Measurements from ENCODE around the gene SENP7.
A peak's percentile ranks its signal among the peaks of the same experiment; 100 is the strongest.
"Not testable (repeated sequence)": the region's sequence is repeated elsewhere in the genome, so short reads cannot be mapped to it uniquely, and the experiment has no call there.

The SENP7 gene

DNA sequence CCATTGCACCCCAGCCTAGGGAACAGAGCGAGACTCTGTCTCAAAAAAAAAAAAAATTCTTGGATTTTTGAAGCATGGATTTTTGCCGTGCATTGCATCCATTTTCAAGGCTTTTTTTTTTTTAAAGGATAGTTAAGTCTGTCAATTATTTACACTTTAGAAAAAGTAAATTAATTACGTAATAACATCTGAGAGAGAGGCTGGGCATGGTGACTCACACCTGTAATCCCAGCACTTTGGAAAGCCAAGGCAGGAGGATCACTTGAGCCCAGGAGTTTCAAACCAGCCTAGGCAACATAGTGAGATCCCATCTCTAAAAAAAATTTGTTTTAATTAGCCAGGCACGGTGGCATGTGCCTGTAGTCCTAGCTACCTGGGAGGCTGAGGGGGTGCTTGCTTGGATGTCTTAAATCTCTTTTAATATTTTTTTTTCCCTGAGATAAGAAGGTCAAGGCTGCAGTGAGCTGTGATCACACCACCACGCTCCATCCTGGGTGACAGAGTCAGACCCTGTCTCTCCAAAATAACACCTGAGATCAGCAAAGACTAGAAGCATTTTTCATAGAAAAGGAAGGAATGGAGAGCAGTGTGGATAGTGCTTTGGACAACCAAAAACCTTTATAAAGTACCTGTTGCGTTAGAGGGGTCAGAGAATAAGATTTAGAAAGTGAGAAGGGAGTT lies 6.8 kb upstream of the SENP7 start:
- no peak for DNase-seq

DNA sequence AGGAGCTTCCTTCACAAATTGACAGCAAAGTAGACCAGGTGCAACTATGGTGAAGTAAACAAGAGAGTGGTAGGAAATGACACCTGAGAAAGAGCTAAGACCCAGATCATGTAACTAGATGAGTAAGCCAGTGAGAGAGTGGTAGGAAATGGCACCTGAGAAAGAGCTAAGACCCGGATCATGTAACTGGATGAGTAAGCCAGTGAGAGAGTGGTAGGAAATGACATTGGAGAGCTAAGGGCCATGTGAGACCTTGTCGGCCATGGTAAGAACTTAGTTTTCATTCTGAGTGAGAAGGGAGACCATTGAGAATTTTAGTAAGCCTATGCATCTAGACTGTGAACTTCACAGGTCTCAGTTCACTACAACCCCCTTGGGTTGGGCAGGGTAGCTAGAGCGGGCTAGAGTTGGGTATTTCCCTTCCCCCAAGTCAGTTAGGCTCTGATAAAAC lies 5.4 kb upstream of the SENP7 start:
- peak in 4 of 5 donors; percentile 25 to 95 (median 34) for DNase-seq

DNA sequence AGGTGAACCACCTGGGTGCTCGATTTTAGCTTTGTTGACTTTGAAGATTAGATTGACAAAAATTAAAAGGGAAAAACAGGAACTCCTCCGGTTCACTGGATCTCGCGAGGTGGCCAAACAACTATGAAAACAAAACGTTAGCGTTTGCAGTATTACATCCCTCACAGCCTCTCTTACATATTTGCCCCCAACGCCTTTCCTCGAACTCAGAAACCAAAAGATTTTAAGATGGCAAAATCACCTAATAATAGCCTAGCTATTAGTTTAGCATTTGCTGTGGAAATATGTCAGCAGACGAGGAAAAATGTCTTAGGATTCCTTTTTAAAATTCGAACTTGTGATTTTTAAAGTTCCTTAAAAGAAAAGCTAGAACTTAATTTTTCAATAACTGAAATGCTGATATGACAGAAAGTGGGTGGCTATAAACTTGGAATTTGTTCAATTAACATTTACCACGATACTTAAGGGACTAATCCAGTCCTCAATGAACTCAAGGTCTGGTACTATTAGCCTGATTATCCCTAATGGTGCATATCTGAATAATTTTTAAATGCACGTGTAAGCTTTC lies 491 bp upstream of the SENP7 start:
- no peak for DNase-seq

DNA sequence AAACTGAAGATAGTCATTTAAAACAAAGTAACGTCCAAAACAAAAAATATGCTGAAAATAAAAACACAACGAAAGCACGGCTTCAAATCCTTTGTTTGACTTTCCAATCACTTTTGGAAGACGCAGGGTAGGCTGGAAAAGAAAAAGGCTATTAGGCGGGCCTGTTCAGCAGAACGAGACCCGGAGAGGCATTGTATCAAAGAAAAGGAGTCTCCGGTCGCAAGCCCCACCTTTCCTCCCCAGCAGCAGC lies 691 bp downstream of the SENP7 start:
- DNase-seq = peak in 1 of 5 donors; percentile 26

DNA sequence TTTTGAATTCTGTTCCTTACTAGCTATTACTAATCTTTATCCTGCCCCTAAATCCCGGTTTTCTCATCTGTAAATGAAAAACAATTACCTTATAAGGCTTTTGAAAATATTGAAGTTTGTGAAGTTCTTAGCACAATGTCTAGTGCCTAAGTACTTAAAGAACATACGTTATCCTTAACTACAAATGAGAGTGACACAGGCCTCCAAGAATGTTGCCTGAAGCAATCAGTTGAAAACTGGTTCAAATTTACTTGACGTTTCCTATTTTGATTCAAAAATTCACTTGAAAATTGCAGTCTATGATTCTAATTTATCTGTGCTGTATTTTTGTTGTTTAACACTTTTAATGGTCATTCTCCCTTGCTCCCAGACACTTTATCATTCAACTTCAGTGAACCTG lies 3.2 kb downstream of the SENP7 start:
- DNase-seq = no peak

DNA sequence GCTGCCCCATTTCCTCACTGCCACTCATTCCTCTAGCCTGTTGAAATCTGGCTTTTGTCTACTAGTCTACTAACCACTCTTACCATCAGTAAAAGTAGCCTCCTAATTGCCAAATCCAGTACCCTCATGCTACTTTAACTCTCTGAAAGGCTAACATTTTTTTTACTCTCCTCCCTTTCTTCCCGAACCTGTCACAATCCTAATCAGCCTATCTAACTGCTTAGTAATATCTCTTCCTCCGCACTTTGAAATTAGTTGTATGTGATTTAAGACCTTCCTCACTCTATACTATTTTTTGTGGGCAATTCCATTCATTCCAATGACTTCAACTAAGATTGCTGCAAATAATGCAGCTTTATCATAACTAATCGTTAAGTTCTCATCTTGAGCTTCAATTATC lies 3.7 kb downstream of the SENP7 start:
- DNase-seq = no peak

DNA sequence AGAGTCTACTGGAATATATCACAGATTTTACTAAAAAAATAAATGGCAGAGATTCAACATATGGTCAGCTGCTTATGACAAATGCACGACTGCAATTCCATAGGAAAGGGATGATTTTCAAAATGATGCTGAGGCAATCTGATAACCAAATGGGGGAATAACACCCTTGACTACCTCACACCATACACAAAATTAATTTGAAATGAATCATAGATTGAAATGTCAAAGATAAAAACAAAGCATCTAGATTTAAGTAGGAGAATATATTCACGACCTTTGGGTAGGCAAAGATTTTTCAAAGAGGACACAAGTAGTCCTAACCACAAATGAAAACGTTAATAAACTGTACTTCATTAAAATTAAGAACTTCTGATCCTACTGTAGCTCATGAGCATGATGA lies 11.2 kb downstream of the SENP7 start:
- no peak for DNase-seq

DNA sequence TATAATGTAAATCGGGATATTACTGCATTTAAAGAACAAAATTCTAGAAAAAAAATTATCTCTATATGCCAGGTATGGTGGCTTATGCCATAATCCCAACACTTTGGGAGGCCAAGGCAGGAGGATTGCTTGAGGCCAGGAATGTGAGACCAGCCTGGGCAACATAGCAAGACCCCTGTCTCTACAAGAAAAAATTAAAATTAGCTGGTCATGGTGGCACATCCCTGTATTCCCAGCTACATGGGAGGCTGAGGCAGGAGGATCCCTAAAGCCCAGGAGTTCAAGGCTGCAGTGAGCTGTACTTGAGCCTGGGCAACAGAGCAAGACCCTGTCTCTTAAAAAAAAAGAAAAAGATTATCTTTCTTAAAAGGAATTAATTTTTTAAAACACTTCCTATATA lies 12.8 kb downstream of the SENP7 start:
- DNase-seq = no peak

DNA sequence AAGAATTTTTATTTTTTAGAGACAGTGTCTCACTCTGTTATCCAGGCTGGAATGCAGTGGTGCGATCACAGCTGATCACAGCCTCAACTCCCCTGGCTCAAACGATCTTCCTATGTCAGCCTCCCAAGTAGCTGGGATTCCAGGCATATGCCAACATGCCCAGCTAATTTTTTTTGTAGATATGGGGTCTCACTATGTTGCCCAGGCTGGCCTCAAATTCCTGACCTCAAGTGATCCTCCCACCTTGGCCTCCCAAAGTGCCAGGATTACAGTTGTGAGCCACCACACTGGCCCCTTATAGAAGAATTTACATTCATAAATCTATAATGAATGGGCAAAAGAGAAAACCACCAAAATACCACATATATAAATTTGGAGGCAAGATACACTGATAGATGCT lies 15.2 kb downstream of the SENP7 start:
- DNase-seq = no peak

DNA sequence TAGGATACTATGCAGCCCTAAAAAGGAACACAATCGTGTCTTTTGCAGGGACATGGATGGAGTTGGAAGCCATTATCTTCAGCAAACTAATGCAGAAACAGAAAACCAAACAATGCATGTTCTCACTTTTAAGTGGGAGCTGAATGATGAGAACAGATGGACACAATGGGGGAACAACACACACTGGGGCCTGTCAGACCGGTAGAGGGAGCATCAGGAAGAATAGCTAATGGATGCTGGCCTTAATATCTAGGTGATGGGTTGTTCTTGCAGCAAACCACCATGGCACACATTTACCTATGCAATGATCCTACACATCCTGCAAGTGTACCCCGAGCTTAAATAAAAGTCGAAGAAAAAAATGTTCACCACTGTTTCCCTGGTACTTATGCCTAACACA lies 17.5 kb downstream of the SENP7 start:
- no peak for DNase-seq

DNA sequence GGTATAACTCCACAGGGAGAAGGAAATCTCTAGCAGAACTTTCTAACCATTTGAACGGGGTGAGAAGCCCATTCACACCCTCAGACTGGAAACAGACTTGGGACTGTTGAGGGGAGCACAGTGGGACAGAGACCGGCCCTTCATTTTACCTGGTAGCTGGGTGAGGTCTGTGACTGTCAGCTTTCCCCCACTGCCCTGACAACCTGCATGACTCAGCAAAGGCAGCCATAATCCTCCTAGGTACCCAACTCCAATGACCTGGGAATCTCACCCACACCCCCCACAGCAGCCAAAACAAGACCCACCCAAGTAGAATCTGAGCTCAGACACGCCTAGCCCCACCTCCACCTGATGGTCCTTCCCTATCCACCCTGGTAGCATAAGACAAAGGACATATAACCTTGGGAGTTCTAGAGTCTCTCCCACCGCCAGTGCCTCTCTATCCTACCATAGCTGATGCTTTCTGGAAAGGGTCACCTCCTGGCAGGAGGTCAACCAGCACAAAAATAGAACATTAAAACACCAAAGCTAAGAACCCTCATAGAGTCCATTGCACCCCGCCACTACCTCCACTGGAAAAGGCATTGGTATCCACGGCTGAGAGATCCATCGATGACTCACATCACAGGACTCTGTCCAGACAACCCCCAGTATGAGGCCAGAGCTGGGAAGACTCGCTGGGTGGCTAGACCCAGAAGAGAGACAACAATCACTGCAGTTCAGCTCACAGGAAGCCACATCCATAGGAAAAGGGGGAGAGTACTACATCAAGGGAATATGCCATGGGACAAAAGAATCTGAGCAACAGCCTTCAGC lies 28.0 kb downstream of the SENP7 start:
- DNase-seq = no peak

DNA sequence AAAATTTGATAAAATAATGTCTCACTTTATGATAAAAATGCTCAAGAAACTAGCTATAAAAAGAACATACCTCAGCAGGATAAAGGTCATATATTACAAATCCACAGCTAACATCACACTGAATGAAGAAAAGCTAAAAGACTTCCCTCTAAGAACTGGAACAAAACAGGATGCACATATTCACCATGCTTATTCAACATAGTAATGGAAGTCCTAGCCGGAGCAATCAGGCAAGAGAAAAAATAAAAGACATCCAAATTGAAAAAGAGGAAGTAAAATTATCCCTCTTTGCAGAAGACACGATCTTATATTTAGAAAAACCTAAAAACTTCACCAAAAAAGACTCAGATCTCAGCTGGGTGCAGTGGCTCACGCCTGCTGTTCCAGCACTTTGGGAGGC lies 34.0 kb downstream of the SENP7 start:
- DNase-seq = no peak

DNA sequence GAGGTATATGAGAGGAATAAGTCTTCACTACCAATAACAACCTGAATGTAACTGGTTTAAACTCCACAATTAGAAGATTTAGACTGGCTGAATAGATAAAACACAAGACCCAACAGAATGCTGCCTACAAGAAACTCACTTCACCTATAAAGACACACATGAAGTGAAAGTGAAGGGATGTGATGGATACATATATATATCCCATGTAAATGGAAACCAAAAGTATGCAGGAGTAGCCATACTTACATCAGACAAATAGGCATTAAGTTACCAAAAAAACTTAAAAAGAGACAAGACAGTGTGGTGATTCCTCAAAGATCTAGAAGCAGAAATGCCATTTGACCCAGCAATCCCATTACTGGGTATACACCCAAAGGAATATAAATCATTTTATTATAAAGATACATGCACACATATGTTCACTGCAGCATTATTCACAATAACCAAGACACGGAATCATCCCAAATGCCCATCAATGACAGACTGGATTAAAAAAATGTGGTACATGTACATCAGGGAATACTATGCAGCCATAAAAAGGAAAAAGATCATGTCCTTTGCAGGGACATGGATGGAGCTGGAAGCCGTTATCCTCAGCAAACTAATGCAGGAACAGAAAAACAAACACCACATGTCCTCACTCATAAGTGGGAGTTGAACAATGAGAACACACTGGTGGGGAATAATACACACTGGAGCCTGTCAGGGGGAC lies 38.0 kb downstream of the SENP7 start:
- DNase-seq = not testable (repeated sequence)

DNA sequence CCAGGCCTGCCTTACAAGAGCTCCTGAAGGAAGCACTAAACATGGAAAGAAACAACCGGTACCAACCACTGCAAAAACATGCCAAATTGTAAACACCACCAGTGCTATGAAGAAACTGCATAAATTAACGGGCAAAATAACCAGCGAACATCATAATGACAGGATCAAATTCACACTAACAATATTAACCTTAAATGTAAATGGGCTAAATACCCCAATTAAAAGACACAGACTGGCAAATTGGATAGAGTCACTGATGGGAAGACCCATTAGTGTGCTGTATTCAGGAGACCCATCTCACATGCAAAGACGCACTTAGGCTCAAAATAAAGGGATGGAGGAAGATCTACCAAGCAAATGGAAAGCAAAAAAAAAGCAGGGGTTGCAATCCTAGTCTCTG lies 44.3 kb downstream of the SENP7 start:
- DNase-seq = not testable (repeated sequence)

DNA sequence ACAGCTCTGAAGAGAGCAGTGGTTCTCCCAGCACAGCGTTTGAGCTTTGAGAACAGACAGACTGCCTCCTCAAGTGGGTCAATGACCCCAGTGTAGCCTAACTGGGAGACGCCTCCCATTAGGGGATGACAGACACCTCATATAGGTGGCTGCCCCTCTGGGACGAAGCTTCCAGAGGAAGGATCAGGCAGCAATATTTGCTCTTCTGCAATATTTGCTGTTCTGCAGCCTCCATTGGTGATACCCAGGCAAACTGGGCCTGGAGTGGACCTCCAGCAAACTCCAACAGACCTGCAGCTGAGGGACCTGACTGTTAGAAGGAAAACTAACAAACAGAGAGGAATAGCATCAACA lies 45.7 kb downstream of the SENP7 start:
- not testable (repeated sequence) for DNase-seq

DNA sequence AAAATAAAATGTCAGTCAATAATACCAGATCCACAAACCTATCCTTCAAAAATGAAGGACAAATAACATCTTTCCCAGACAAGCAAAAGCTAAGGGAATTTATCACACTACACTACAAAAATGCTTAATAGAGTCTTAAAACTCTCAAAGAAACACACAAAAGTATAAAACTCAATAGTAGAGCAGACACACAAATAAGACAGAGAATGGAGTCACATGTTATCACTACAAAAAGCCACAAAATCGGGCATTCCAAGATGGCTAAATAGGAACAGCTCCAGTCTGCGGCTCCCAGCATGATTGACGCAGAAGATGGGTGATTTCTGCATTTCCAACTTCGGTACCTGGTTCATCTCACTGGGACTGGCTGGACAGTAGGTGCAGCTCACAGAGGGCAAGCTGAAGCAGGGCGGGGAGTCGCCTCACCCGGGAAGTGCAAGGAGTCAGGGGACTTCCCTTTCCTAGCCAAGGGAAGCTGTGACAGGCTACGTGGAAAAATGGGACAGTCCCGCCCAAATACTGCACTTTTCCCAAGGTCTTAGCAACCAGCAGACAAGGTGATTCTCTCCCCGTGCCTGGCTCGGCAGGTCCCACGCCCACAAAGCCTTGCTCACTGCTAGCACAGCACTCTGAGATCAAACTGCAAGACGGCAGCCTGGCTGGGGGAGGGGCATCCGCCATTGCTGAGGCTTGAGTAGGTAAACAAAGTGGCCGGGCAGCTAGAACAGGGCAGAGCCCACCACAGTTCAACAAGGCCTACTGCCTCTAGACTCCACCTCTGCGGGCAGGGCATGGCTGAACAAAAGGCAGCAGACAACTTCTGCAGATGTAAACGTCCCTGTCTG lies 46.3 kb downstream of the SENP7 start:
- peak in 3 of 5 donors; percentile 23 to 30 (median 23) for DNase-seq

DNA sequence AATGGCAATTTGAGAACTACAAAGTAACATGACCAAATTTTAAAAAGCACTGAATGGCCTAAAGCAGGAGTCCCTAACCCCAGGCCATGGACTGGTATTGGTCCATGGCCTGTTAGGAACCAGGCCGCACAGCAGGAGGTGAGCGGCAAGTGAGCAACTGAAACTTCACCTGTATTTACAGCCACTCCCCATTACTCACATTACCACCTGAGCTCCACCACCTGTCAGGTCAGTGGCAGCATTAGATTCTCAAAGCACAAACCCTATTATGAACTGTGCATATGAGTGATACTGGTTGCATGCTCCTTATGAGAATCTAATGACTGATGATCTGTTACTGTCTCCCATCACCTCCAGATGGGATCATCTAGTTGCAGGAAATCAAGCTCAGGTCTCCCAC lies 48.8 kb downstream of the SENP7 start:
- no peak for DNase-seq

DNA sequence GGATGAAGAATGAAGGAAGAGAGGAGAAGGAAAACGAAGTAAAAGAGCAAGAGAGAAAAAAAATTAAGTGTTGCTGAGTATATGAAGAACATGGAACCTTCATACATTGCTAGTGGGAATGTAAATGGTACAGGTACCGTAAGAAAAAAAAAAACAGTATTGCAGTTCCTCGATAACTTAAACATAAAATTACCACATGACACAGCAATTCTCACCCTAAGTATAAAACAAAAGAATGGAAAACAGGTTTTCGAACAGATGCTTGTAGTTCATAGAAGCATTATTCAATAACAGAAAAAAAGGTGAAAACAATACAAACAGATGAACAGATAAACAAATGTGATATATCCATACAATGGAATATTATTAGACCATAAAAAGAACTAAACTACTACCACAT lies 51.6 kb downstream of the SENP7 start:
- no peak for DNase-seq

DNA sequence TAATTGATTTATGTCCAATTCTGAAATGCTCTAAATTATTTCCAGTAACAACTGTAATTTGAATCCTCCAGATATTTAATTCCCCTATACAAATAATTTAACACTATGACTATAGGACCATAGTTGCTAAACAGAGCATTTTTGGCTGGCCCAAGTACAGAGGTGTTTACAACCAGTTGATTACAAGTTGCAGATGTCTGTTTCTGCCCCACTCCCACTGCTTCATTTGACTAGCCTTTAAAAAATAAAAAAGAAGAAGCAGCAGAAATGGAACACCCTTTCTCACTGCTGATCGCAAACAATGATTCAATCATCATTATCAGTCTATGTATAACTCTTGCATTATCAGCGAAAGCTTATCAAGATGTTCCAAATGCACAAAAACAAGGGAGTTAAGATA lies 54.6 kb downstream of the SENP7 start:
- DNase-seq = no peak

DNA sequence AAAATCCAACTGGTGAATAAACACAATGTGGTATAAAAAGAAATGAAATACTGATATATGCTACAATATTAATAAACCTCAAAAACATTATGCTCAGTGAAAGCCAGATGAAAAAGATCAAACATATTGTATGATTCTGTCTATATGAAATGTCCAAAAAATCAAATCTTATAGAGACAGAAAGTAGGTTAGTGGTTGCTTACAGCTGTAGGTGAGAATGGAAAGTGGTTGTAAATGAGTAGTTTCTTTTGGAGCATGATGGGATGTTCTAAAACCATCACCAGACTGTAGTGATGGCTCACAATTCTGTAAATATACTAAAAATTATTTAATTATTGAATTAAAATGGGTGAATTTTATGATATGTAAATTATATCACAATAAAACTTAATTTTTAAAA lies 58.4 kb downstream of the SENP7 start:
- DNase-seq = no peak

DNA sequence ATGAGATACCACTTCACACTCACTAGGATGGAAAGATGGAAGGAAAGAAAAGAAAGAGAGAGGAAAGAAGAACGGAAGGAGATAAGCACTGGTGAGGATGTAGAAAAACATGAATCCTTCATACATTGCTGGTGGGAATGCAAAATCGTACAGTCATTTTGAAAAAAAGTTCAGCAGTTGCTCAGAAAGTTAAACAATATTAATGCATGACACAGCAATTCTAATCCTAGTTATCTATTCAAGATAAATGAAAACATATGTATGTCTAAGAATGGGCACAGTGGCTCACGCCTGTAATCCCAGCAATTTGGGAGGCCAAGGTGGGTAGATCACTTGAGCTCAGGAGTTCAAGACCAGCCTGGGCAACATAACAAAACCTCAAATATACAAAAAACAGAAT lies 59.1 kb downstream of the SENP7 start:
- no peak for DNase-seq

DNA sequence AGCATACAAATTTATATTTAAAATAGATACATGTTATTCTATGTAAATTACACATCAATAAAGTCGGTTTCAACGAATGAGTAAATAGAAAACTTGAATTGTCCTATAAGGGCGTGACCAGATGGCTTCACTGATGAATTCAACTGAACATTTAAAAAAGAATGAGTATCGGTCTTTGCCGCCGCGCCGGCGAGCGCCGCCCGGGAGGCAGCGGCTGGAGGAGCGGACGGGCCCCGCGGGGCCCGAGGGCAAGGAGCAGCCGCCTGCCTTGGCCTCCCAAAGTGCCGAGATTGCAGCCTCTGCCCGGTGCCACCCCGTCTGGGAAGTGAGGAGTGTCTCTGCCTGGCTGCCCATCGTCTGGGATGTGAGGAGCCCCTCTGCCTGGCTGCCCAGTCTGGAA lies 74.4 kb downstream of the SENP7 start:
- not testable (repeated sequence) for DNase-seq

DNA sequence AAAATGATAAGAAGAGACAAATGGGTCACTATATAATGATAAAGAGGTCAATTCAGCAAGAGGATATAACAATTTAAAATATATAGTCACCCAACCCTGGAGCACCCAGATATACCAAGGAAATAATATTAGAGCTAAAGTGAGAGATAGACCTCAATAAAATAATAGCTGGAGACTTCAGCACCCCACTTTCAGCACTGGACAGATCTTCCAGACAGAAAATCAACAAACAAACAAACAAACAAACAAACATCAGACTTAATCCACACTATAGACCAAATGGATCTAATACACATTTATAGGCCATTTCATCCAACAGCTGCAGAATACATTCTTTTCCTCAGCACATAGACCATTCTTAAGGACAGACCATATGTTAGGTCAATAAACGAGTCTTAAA lies 79.4 kb downstream of the SENP7 start:
- no peak for DNase-seq

All from T-helper 1 cell (primary cell).